HG02623 (cell line): ENCODE results near the gene PGM2L1.

Experiments used
- ATAC-seq: cut with Tn5 transposase; IDR thresholded peaks from one replicate; pipeline ENCODE4 v1.9.1; 2021; ENCODE audit warnings: moderate library complexity; ENCODE audit not compliant: unreplicated experiment

The PGM2L1 gene

GRCh38 chr11:74307434-74307833 is 90.8 kb downstream of the PGM2L1 start:
- ATAC-seq: no peak

GRCh38 chr11:74306435-74307175 is 91.6 kb downstream of the PGM2L1 start:
- ATAC-seq: no peak

GRCh38 chr11:74299015-74299414 is 99.2 kb downstream of the PGM2L1 start:
- no peak for ATAC-seq

- ATAC-seq: no peak
Measured at GRCh38 chr11:74297484-74297883, 100.7 kb downstream of the PGM2L1 start.

- ATAC-seq: no peak
Measured at GRCh38 chr11:74288911-74289310, 109.3 kb downstream of the PGM2L1 start.

GRCh38 chr11:74288161-74288560 is 110.1 kb downstream of the PGM2L1 start:
- ATAC-seq: no peak

- no peak for ATAC-seq
Measured at GRCh38 chr11:74284466-74284865, 113.8 kb downstream of the PGM2L1 start.

GRCh38 chr11:74283580-74284180 is 114.6 kb downstream of the PGM2L1 start:
- no peak for ATAC-seq

- no peak for ATAC-seq
Measured at GRCh38 chr11:74282914-74283371, 115.3 kb downstream of the PGM2L1 start.

- no peak for ATAC-seq
Measured at GRCh38 chr11:74282421-74282820, 115.8 kb downstream of the PGM2L1 start.

GRCh38 chr11:74280494-74280893 is 117.7 kb downstream of the PGM2L1 start:
- no peak for ATAC-seq
